Measurements from ENCODE around the gene COL20A1. TPM values are rescaled to one million over a fixed set of nuclear protein-coding genes. Genes with fewer than 3 reads are reported as not detected.

COL20A1 gene
- total RNA-seq, 1 donor from 2014 or later, result 0.25 TPM

GRCh38 chr20:63292292-63292701 is 689 bp upstream of the COL20A1 start:
- H3K27me3 Mint-ChIP-seq (ENCODE audit: low read depth), result peaks cover 20% of the 10 kb centered on the region
- peaks cover 1% of the 10 kb centered on the region for H3K4me1 Mint-ChIP-seq
- DNase-seq (ENCODE audit: low spot score in 2 of 2, unreplicated experiment in 2 of 2), result no peak
- H3K36me3 Mint-ChIP-seq, result peaks cover 2% of the 10 kb centered on the region
- TF ChIP-seq CTCF (IDR thresholded peaks at IDR 0.05; ENCODE audit: unreplicated experiment), result no peak
- H3K4me3 Mint-ChIP-seq, result no peak overlapping the region
- H3K9me3 Mint-ChIP-seq, result no peaks in the 10 kb centered on the region
- no peak overlapping the region for H3K27ac Mint-ChIP-seq

DNA sequence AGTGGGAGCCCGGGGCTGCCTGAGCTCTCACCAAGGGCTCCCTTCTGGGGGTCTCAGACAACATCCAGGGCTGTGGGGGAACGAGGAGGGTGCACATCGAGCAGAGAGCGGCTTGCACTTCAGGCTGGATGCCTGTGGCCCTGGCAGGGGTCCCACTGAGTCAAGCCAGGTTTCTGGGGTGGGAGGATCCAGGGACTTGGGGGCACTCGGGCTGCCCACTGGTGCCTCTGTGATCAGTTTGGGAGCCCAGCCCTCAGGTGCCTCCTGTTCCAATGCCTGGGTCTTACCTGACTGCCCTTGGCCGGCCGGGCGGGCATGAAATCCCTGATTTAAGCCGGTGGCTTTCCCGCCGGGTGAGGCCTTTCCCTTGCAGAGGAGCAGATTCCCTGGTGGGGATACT is 470 bp downstream of the COL20A1 start:
- Mint-ChIP-seq H3K4me3 (no peak overlapping the region), H3K4me1 (peaks cover 1% of the 10 kb centered on the region), H3K36me3 (peaks cover 2% of the 10 kb centered on the region), H3K27me3 (ENCODE audit: low read depth) (peaks cover 20% of the 10 kb centered on the region), H3K9me3 (no peaks in the 10 kb centered on the region), H3K27ac (no peak overlapping the region)
- TF ChIP-seq CTCF (IDR thresholded peaks at IDR 0.05; ENCODE audit: unreplicated experiment), result no peak
- no peak for DNase-seq (ENCODE audit: low spot score in 2 of 2, unreplicated experiment in 2 of 2)

- Mint-ChIP-seq H3K27me3 (ENCODE audit: low read depth) (peaks cover 23% of the 10 kb centered on the region), H3K36me3 (no peaks in the 10 kb centered on the region), H3K9me3 (no peaks in the 10 kb centered on the region), H3K4me3 (no peak overlapping the region), H3K4me1 (peaks cover 1% of the 10 kb centered on the region), H3K27ac (no peak overlapping the region)
- no peak for DNase-seq (ENCODE audit: low spot score in 2 of 2, unreplicated experiment in 2 of 2)
- TF ChIP-seq CTCF (IDR thresholded peaks at IDR 0.05; ENCODE audit: unreplicated experiment), result no peak
Observed at GRCh38 chr20:63293871-63294535, 1.0 kb downstream of the COL20A1 start.

DNA sequence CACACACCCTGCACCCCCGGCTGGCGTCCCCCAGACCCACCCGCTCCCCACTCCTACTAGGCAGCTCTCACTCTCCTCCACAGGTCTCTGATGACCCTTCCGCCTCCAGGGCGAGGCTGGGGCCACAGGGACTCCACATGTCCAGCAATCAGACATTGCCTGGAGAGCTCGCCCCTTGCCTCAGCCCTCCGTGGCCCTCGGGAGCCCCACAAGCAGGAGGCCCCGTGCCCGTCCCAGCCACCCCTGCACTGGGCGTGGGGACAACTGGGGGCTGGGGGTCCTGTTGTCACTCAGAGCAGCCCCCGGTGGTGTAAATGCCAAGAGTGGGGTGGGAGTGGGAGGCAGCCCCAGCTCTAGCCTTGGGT is 1.5 kb downstream of the COL20A1 start:
- no peak for TF ChIP-seq CTCF (IDR thresholded peaks at IDR 0.05; ENCODE audit: unreplicated experiment)
- H3K9me3 Mint-ChIP-seq, result no peaks in the 10 kb centered on the region
- H3K36me3 Mint-ChIP-seq, result no peaks in the 10 kb centered on the region
- H3K4me3 Mint-ChIP-seq, result no peak overlapping the region
- no peak overlapping the region for H3K27ac Mint-ChIP-seq
- DNase-seq (ENCODE audit: low spot score in 2 of 2, unreplicated experiment in 2 of 2), result no peak
- H3K4me1 Mint-ChIP-seq, result peaks cover 1% of the 10 kb centered on the region
- peaks cover 28% of the 10 kb centered on the region for H3K27me3 Mint-ChIP-seq (ENCODE audit: low read depth)

DNA sequence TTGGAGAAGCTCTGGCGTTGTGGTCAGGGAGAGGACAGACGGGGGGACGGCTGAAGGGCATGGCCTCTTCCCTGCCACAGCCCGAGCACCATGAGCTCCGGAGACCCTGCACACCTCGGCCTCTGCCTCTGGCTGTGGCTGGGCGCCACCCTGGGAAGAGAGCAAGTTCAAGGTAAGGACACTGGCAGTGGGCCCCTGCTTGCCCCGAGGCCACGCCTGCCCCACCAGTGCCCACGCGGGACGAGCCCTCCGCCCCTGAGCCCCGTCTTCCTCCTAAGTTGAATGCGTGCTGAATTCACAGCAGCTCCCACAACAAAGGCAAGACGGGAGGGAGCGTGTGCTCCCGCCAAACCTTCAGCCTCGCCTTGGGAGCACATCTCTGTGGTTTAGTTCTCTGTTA is 2.0 kb downstream of the COL20A1 start:
- TF ChIP-seq CTCF (IDR thresholded peaks at IDR 0.05; ENCODE audit: unreplicated experiment), result no peak
- H3K27me3 Mint-ChIP-seq (ENCODE audit: low read depth), result peaks cover 28% of the 10 kb centered on the region
- H3K4me3 Mint-ChIP-seq, result no peak overlapping the region

GRCh38 chr20:63295422-63295821 is 2.4 kb downstream of the COL20A1 start:
- peaks cover 1% of the 10 kb centered on the region for H3K4me1 Mint-ChIP-seq
- H3K9me3 Mint-ChIP-seq, result no peaks in the 10 kb centered on the region
- no peak overlapping the region for H3K27ac Mint-ChIP-seq
- H3K27me3 Mint-ChIP-seq (ENCODE audit: low read depth), result peaks cover 32% of the 10 kb centered on the region
- H3K36me3 Mint-ChIP-seq, result no peaks in the 10 kb centered on the region
- DNase-seq (ENCODE audit: low spot score in 2 of 2, unreplicated experiment in 2 of 2), result no peak
- no peak for TF ChIP-seq CTCF (IDR thresholded peaks at IDR 0.05; ENCODE audit: unreplicated experiment)
- H3K4me3 Mint-ChIP-seq, result no peak overlapping the region

More for the DNA sequence above, 2.0 kb downstream of the COL20A1 start:
- DNase-seq (ENCODE audit: low spot score in 2 of 2, unreplicated experiment in 2 of 2), result no peak
- Mint-ChIP-seq H3K4me1 (peaks cover 1% of the 10 kb centered on the region), H3K27ac (no peak overlapping the region), H3K36me3 (no peaks in the 10 kb centered on the region), H3K9me3 (no peaks in the 10 kb centered on the region)
